Stimulated activated CD4-positive, alpha-beta T cell treated with anti-CD3 and anti-CD28 coated beads, Interleukin-1b, Interleukin-23, amount 100 ng/mL, for 24 hours (primary cell): ENCODE data around the gene C1QTNF5.

Source experiments
- DNase-seq, 4 experiments: peaks; one replicate each; pipeline ENCODE4 v3.0.0-alpha.2; 2020; ENCODE audit warnings: low read depth in 4 of 4, low spot score in 1 of 4

C1QTNF5 gene

GRCh38 chr11:119318240-119319135 is 22.2 kb downstream of the C1QTNF5 start:
- no peak for DNase-seq

GRCh38 chr11:119317592-119318239 is 23.0 kb downstream of the C1QTNF5 start:
- DNase-seq, result no peak

- no peak for DNase-seq
Observed at GRCh38 chr11:119316729-119317591, 23.7 kb downstream of the C1QTNF5 start, which contains the start of gene MCAM. Gene MCAM (minus strand): TSS chr11:119317130. CDS start chr11:119317101, 29 bp downstream.

- no peak for DNase-seq
Observed at GRCh38 chr11:119316016-119316728, 24.5 kb downstream of the C1QTNF5 start.

GRCh38 chr11:119315131-119316015 is 25.3 kb downstream of the C1QTNF5 start:
- no peak for DNase-seq

- DNase-seq, result no peak
Observed at GRCh38 chr11:119314726-119315125, 26.0 kb downstream of the C1QTNF5 start.

- DNase-seq, result no peak
Observed at GRCh38 chr11:119310682-119311052, 30.0 kb downstream of the C1QTNF5 start.

- no peak for DNase-seq
Observed at GRCh38 chr11:119309953-119310681, 30.6 kb downstream of the C1QTNF5 start.

GRCh38 chr11:119309411-119309810 is 31.3 kb downstream of the C1QTNF5 start:
- no peak for DNase-seq

GRCh38 chr11:119307974-119308373 is 32.7 kb downstream of the C1QTNF5 start:
- DNase-seq, result no peak

GRCh38 chr11:119307219-119307618 is 33.5 kb downstream of the C1QTNF5 start:
- DNase-seq, result no peak

- no peak for DNase-seq
Observed at GRCh38 chr11:119306373-119306890, 34.3 kb downstream of the C1QTNF5 start.

GRCh38 chr11:119305556-119306372 is 34.9 kb downstream of the C1QTNF5 start:
- no peak for DNase-seq

- DNase-seq, result no peak
Observed at GRCh38 chr11:119303227-119303718, 37.4 kb downstream of the C1QTNF5 start.

- no peak for DNase-seq
Observed at GRCh38 chr11:119300198-119300964, 40.3 kb downstream of the C1QTNF5 start.

- no peak for DNase-seq
Observed at GRCh38 chr11:119299416-119299815, 41.3 kb downstream of the C1QTNF5 start.

- no peak for DNase-seq
Observed at GRCh38 chr11:119298726-119299125, 42.0 kb downstream of the C1QTNF5 start.
